ENCODE measurements around the gene RPAP2.

GRCh38 chr1:92419642-92420041 is 120.8 kb downstream of the RPAP2 start:
- no peak for TF ChIP-seq CTCF (conservative IDR thresholded peaks at IDR 0.05; ENCODE audit: low read depth, low read length)
- TF ChIP-seq EZH2 (IDR thresholded peaks at IDR 0.05; ENCODE audit: borderline replicate concordance, low read depth, low read length, poor library complexity, severe bottlenecking), result no peak

Data from A673 (cell line).